ENCODE results near the gene ELOB.

Gene ELOB

DNA sequence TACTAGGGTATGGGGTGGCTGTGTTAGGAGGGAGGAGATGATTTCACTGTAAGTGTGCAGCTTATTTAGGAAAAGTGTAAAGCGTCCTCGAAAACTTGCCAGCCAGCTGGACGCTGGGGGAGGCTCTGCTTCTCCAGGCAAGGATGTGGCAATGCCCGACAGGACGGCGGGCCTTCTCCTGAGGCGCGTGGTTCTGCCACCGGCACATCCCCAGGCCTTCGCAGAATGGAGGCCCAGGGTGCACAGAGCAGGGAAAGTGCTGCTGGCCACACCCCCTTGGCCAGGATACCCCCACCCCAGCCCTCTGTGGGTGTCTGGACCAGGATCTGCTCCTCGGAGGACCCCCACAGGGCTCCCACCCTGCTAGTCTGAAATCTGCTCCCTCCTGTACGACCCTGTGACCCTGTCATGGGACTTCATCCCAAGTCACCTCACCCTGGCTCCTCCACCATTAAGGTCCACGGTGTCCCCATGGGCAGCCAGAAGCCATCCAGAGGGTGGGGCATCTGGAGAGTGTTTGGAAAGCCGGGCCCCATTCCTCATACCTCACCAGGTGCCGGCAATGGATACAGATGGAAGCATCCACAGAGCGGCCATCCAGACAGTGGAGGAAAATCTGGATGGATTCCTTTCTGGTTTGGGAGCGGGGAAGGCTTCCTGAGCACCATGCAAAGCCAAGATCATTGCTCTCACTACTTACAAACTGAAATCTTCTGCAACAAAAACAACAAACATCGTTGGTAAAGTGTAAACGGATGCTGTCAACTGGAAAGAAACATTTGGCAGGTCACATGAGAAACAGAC is 33.9 kb downstream of the ELOB start:
- H3K27me3 ChIP-seq: no peaks in the 10 kb centered on the region
- no peaks in the 10 kb centered on the region for H3K4me1 ChIP-seq
- DNase-seq: no peak
- no peak overlapping the region for H3K4me3 ChIP-seq (ENCODE audit: low read depth, low read length)
- TF ChIP-seq, protein P1, sequence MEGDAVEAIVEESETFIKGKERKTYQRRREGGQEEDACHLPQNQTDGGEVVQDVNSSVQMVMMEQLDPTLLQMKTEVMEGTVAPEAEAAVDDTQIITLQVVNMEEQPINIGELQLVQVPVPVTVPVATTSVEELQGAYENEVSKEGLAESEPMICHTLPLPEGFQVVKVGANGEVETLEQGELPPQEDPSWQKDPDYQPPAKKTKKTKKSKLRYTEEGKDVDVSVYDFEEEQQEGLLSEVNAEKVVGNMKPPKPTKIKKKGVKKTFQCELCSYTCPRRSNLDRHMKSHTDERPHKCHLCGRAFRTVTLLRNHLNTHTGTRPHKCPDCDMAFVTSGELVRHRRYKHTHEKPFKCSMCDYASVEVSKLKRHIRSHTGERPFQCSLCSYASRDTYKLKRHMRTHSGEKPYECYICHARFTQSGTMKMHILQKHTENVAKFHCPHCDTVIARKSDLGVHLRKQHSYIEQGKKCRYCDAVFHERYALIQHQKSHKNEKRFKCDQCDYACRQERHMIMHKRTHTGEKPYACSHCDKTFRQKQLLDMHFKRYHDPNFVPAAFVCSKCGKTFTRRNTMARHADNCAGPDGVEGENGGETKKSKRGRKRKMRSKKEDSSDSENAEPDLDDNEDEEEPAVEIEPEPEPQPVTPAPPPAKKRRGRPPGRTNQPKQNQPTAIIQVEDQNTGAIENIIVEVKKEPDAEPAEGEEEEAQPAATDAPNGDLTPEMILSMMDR (IDR thresholded peaks at IDR 0.05; ENCODE audit: low read depth, low read length): no peak
- no peaks in the 10 kb centered on the region for H3K36me3 ChIP-seq
- H3K9me3 ChIP-seq: no peaks in the 10 kb centered on the region

DNA sequence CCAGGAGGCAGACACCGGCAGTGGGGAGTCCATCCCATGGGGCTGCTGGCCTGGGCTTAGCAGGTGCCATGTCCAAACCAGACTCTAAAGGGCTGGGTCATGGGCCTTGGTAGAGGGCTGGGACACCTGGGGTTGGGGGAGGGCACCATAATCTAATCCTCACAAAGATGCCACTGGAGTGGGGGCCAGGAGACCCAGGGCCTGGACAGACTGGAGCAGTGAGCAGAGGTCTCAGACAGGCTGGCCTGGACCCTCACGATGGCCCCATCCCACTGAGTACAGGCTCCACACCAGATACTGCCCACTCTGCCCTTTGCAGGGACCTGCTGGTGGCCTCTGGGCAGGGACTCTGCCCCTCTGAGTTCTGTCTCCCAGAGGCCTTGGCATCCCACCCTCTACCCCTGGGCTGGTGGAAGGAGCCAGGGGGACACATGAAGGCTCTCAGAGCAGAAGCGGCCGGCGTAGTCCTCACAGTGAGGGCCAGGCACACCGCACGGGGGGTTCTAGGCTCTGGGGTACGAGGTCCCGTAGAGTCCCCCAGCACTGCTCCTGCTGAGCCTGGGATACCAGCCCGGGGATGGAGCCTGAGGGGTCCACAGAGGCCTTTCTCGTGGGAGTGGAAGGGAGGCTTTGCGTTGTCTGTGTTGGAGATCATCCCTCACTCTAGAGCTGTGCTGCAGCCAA is 34.6 kb downstream of the ELOB start:
- DNase-seq: no peak
- Histone ChIP-seq H3K27me3 (no peaks in the 10 kb centered on the region), H3K36me3 (no peaks in the 10 kb centered on the region), H3K9me3 (no peaks in the 10 kb centered on the region), H3K4me3 (ENCODE audit: low read depth, low read length) (no peak overlapping the region), H3K4me1 (no peaks in the 10 kb centered on the region)
- TF ChIP-seq, protein P1 (IDR thresholded peaks at IDR 0.05; ENCODE audit: low read depth, low read length): no peak

DNA sequence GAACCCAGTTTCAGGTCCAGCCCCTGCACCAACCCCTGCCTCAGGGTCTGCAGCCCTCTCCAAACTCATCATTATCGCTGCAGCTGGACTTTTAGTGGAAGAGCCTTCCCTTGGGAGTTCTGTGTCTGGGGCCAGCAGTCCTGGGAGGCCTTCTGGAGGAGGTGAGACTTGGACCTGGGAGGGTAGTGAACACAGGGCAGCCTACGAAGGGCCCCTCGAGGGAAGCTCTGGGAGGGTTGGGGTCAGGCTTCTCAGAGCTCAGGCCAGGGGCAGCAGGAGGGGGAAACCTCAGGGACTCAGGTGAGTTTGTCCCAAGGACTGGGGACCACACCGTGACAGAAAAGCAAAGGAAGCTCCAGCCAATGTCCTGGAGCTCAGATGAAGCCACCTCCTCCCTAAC is 35.9 kb downstream of the ELOB start:
- no peak overlapping the region for H3K4me3 ChIP-seq (ENCODE audit: low read depth, low read length)
- TF ChIP-seq, protein P1 (IDR thresholded peaks at IDR 0.05; ENCODE audit: low read depth, low read length): no peak
- H3K36me3 ChIP-seq: no peaks in the 10 kb centered on the region
- H3K27me3 ChIP-seq: no peaks in the 10 kb centered on the region
- H3K4me1 ChIP-seq: no peaks in the 10 kb centered on the region
- no peak for DNase-seq
- H3K9me3 ChIP-seq: no peaks in the 10 kb centered on the region

DNA sequence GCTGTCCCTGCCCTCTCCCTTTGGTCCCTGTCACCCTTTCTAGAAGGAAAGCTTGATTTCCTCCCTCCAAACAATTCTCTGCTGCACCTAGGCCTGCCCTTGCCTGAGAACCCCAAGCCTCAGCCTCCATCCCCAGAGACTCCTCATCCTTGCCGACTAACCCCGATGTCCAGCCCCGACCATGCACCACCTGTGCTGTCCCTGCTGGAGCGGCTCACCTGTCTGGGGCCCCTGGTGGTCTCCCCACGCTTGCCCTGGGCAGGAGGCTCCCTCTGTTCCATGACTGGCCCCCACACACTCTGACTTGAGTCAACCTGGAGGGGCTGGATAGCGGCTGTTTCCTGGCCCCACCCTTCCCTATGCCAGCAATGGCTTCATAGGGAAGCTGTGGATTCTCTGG is 36.6 kb downstream of the ELOB start:
- TF ChIP-seq, protein P1 (IDR thresholded peaks at IDR 0.05; ENCODE audit: low read depth, low read length): no peak
- DNase-seq: no peak
- Histone ChIP-seq H3K27me3 (no peaks in the 10 kb centered on the region), H3K4me1 (no peaks in the 10 kb centered on the region), H3K36me3 (no peaks in the 10 kb centered on the region), H3K9me3 (no peaks in the 10 kb centered on the region), H3K4me3 (ENCODE audit: low read depth, low read length) (no peak overlapping the region)

DNA sequence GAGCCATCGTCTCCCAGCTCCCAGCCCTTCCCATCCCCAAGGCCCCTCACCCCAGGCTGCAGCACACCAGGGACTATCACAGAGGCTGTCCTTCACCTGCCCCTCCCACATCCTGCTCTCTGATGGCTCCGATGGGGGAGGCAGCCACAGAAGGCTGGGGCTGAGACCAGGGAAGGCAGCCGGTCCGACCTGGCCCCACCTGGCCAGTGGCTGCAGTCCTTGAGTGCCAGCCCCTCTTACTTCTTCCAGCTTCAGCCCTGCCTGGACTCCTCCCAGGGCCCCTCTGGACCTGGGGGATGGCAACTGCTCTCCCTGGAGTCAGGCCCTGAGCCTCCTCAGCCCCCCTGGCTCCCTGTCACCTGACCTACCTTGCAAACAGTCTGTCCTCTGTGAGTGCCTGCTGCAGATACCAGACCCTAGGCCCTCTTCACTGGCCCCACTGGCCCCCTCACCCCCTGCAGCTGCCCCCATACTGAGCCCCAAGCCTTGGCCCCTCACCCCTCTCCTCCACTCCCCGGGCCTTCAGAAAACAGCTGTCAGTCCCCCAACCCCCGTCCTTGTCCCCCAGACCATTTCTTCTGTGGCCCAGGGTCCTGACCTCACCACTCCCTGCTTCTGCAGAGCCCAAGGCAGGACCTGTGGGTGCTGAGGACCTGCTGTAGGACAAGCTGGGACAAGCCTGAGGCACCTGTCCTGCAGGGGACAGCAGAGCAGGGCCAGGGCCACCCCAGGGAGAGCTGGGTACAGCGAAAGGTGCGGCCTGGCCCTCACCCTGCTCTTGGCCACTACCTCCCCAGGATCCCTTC is 37.3 kb downstream of the ELOB start:
- Histone ChIP-seq H3K9me3 (no peaks in the 10 kb centered on the region), H3K4me1 (no peaks in the 10 kb centered on the region), H3K4me3 (ENCODE audit: low read depth, low read length) (no peak overlapping the region), H3K27me3 (no peaks in the 10 kb centered on the region), H3K36me3 (no peaks in the 10 kb centered on the region)
- TF ChIP-seq, protein P1 (IDR thresholded peaks at IDR 0.05; ENCODE audit: low read depth, low read length): no peak
- DNase-seq: no peak

All from BE2C (cell line).